ENCODE measurements around the gene NDUFB10. TPM values are rescaled to one million over a fixed set of nuclear protein-coding genes. Genes with fewer than 3 reads are reported as not detected.

NDUFB10 gene
- total and polyA plus RNA-seq, 4 donors = 93.9 to 195 (median 133) TPM

GRCh38 chr16:1912215-1912543 is 47.2 kb upstream of the NDUFB10 start:
- 86% methylated on average over 17 of the region's 17 CpGs for WGBS
- H3K4me3 ChIP-seq (ENCODE audit: low read depth in 1 of 3, low read length in 3 of 3) = no peak overlapping the region
- H3K27ac ChIP-seq (ENCODE audit: low read depth in 1 of 2, low read length in 2 of 2) = no peak overlapping the region
- H3K36me3 ChIP-seq (ENCODE audit: control insufficient read depth in 4 of 4, insufficient read depth in 3 of 4, low read depth in 1 of 4, low read length in 3 of 4) = no peaks in the 10 kb centered on the region
- peaks cover 0 to 3% (median 2%) of the 10 kb centered on the region in 4 donors for H3K27me3 ChIP-seq (ENCODE audit: control insufficient read depth in 4 of 4, insufficient read depth in 4 of 4, low read length in 3 of 4)
- TF ChIP-seq GABPA (IDR thresholded peaks at IDR 0.05 in 1 of 2, conservative IDR thresholded peaks at IDR 0.05 in 1 of 2) (no peak), HNF4A (conservative IDR thresholded peaks at IDR 0.05) (no peak), MAX (IDR thresholded peaks at IDR 0.05) (no peak), YY1 (IDR thresholded peaks at IDR 0.05) (no peak), ATF3 (IDR thresholded peaks at IDR 0.05) (no peak), FOXA2 (IDR thresholded peaks at IDR 0.05) (no peak), CTCF (IDR thresholded peaks at IDR 0.05; ENCODE audit: low read depth, low read length, missing input control) (no peak), SP1 (IDR thresholded peaks at IDR 0.05) (no peak), EGR1 (IDR thresholded peaks at IDR 0.05; ENCODE audit: low read depth in 2 of 2) (no peak), ZBTB33 (IDR thresholded peaks at IDR 0.05) (no peak)
- no peak overlapping the region for H3K9ac ChIP-seq (ENCODE audit: low read depth in 1 of 2, low read length in 2 of 2)
- no peaks in the 10 kb centered on the region for H3K4me1 ChIP-seq (ENCODE audit: control insufficient read depth in 4 of 4, insufficient read depth in 4 of 4, low read length in 3 of 4)
- DNase-seq (ENCODE audit: low spot score) = no peak
- no peaks in the 10 kb centered on the region for H3K9me3 ChIP-seq (ENCODE audit: control insufficient read depth in 4 of 4, low read length in 3 of 4)

GRCh38 chr16:1913327-1914083 is 45.8 kb upstream of the NDUFB10 start:
- peaks cover 0 to 6% (median 4%) of the 10 kb centered on the region in 4 donors for H3K27me3 ChIP-seq (ENCODE audit: control insufficient read depth in 4 of 4, insufficient read depth in 4 of 4, low read length in 3 of 4)
- no peak overlapping the region for H3K4me3 ChIP-seq (ENCODE audit: low read depth in 1 of 3, low read length in 3 of 3)
- H3K9ac ChIP-seq (ENCODE audit: low read depth in 1 of 2, low read length in 2 of 2) = no peak overlapping the region
- H3K36me3 ChIP-seq (ENCODE audit: control insufficient read depth in 4 of 4, insufficient read depth in 3 of 4, low read depth in 1 of 4, low read length in 3 of 4) = no peaks in the 10 kb centered on the region
- DNase-seq (ENCODE audit: low spot score) = no peak
- no peaks in the 10 kb centered on the region for H3K9me3 ChIP-seq (ENCODE audit: control insufficient read depth in 4 of 4, low read length in 3 of 4)
- WGBS = 43% methylated on average over 21 of the region's 21 CpGs
- no peak overlapping the region for H3K27ac ChIP-seq (ENCODE audit: low read depth in 1 of 2, low read length in 2 of 2)
- peaks cover 0 to 11% (median 3%) of the 10 kb centered on the region in 4 donors for H3K4me1 ChIP-seq (ENCODE audit: control insufficient read depth in 4 of 4, insufficient read depth in 4 of 4, low read length in 3 of 4)
- TF ChIP-seq SP1 (IDR thresholded peaks at IDR 0.05) = no peak
- TF ChIP-seq HNF4A (conservative IDR thresholded peaks at IDR 0.05) = no peak
- no peak for TF ChIP-seq HNF4G (IDR thresholded peaks at IDR 0.05)
- TF ChIP-seq REST (IDR thresholded peaks at IDR 0.05) = no peak
- no peak for TF ChIP-seq GABPA (IDR thresholded peaks at IDR 0.05 in 1 of 2, conservative IDR thresholded peaks at IDR 0.05 in 1 of 2)
- TF ChIP-seq JUND (IDR thresholded peaks at IDR 0.05) = no peak
- TF ChIP-seq YY1 (IDR thresholded peaks at IDR 0.05) = no peak
